KMS-11 (cell line): ENCODE data around the gene DENND1A.

Source experiments
- H2AFZ ChIP-seq: fragments of 200-600 bp; sonication (generic); 2 replicates; pipeline ENCODE4 v1.6.1; 2016; ENCODE audit warnings: antibody characterized with exemption, mixed run types, low read depth
- H3K27ac ChIP-seq: fragments of 200-600 bp; sonication (generic); 2 replicates; pipeline ENCODE4 v1.6.1; 2016; ENCODE audit warnings: mild to moderate bottlenecking, mixed run types
- H3K27me3 ChIP-seq: fragments of 200-600 bp; sonication (generic); 2 replicates; pipeline ENCODE4 v1.6.1; 2017; ENCODE audit warnings: mild to moderate bottlenecking, low read depth, mixed run types, moderate library complexity; ENCODE audit not compliant: insufficient read depth
- H3K36me3 ChIP-seq: fragments of 200-600 bp; sonication (generic); 2 replicates; pipeline ENCODE4 v1.6.1; 2017; ENCODE audit warnings: mild to moderate bottlenecking, mixed run types; ENCODE audit not compliant: insufficient read depth
- H3K4me1 ChIP-seq: fragments of 200-600 bp; sonication (generic); 2 replicates; pipeline ENCODE4 v1.6.1; 2016; ENCODE audit warnings: mild to moderate bottlenecking, low read depth, mixed run types; ENCODE audit not compliant: poor library complexity, severe bottlenecking
- H3K4me2 ChIP-seq: fragments of 200-600 bp; sonication (generic); 2 replicates; pipeline ENCODE4 v1.7.0; 2016; ENCODE audit warnings: mild to moderate bottlenecking, mixed run types
- H3K4me3 ChIP-seq: fragments of 200-600 bp; sonication (generic); IDR thresholded peaks from 2 replicates; pipeline ENCODE4 v1.6.1; 2017; ENCODE audit warnings: low read depth, low read length, mixed read lengths; ENCODE audit not compliant: insufficient read depth
- H3K79me2 ChIP-seq: fragments of 200-600 bp; sonication (generic); 2 replicates; pipeline ENCODE4 v1.6.1; 2016; ENCODE audit warnings: low read depth, mixed run types; ENCODE audit not compliant: insufficient read depth
- H3K9ac ChIP-seq: fragments of 200-600 bp; sonication (generic); 2 replicates; pipeline ENCODE4 v1.6.1; 2016; ENCODE audit warnings: mild to moderate bottlenecking, mixed run types
- H4K20me1 ChIP-seq: fragments of 200-600 bp; sonication (generic); 2 replicates; pipeline ENCODE4 v1.6.1; 2016; ENCODE audit warnings: mild to moderate bottlenecking, mixed run types; ENCODE audit not compliant: insufficient read depth
- TF ChIP-seq, protein P1 (sequence below): fragments of 200-600 bp; sonication (generic); conservative IDR thresholded peaks from 2 replicates; pipeline ENCODE4 v1.6.1; 2017; ENCODE audit warnings: low read depth, mild to moderate bottlenecking, antibody characterized with exemption, low read length, moderate library complexity, mixed read lengths

DENND1A gene

GRCh38 chr9:123552530-123552929 is 377.4 kb downstream of the DENND1A start:
- Histone ChIP-seq H3K27me3 (no peaks in the 10 kb centered on the region), H3K4me3 (no peak overlapping the region), H3K9ac (no peak overlapping the region), H3K4me1 (no peaks in the 10 kb centered on the region), H3K4me2 (no peak overlapping the region), H3K79me2 (no peaks in the 10 kb centered on the region), H4K20me1 (no peaks in the 10 kb centered on the region), H3K27ac (no peak overlapping the region), H3K36me3 (no peaks in the 10 kb centered on the region), H2AFZ (no peak overlapping the region)
- TF ChIP-seq, protein P1, sequence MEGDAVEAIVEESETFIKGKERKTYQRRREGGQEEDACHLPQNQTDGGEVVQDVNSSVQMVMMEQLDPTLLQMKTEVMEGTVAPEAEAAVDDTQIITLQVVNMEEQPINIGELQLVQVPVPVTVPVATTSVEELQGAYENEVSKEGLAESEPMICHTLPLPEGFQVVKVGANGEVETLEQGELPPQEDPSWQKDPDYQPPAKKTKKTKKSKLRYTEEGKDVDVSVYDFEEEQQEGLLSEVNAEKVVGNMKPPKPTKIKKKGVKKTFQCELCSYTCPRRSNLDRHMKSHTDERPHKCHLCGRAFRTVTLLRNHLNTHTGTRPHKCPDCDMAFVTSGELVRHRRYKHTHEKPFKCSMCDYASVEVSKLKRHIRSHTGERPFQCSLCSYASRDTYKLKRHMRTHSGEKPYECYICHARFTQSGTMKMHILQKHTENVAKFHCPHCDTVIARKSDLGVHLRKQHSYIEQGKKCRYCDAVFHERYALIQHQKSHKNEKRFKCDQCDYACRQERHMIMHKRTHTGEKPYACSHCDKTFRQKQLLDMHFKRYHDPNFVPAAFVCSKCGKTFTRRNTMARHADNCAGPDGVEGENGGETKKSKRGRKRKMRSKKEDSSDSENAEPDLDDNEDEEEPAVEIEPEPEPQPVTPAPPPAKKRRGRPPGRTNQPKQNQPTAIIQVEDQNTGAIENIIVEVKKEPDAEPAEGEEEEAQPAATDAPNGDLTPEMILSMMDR, result no peak

- H4K20me1 ChIP-seq, result no peaks in the 10 kb centered on the region
These were observed 378.2 kb downstream of the DENND1A start for GRCh38 chr9:123551734-123552133.

DNA sequence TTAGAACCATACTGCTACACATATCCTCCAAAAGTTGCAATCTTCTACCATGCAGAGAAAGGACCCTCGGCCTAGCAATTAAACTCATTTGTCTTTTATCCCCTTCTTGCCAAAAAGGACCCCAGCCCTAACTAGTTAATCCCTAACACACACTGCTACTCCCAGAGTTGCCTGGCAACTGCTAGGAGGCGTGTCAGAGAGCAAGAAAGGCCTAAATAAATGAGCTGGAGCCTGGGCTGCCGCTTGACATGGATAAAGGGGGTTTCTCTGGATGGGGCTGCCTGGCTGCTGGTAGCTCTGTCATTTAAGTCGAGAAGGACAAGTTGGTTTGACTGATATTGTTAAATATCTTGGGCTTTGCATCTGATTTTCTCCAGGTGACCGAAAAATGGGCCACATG is 379.1 kb downstream of the DENND1A start:
- no peak overlapping the region for H3K9ac ChIP-seq
- no peaks in the 10 kb centered on the region for H4K20me1 ChIP-seq
- H2AFZ ChIP-seq, result no peak overlapping the region
- no peaks in the 10 kb centered on the region for H3K79me2 ChIP-seq
- no peaks in the 10 kb centered on the region for H3K36me3 ChIP-seq
- TF ChIP-seq, protein P1, result no peak
- no peak overlapping the region for H3K4me2 ChIP-seq
- no peaks in the 10 kb centered on the region for H3K27me3 ChIP-seq
- H3K4me3 ChIP-seq, result no peak overlapping the region
- H3K27ac ChIP-seq, result no peak overlapping the region
- H3K4me1 ChIP-seq, result peaks cover 14% of the 10 kb centered on the region

More at GRCh38 chr9:123551734-123552133, 378.2 kb downstream of the DENND1A start:
- H2AFZ ChIP-seq, result no peak overlapping the region
- no peak overlapping the region for H3K9ac ChIP-seq
- TF ChIP-seq, protein P1, result no peak
- H3K4me2 ChIP-seq, result no peak overlapping the region
- no peaks in the 10 kb centered on the region for H3K36me3 ChIP-seq
- no peaks in the 10 kb centered on the region for H3K27me3 ChIP-seq
- no peak overlapping the region for H3K4me3 ChIP-seq
- H3K4me1 ChIP-seq, result peaks cover 5% of the 10 kb centered on the region
- no peak overlapping the region for H3K27ac ChIP-seq
- no peaks in the 10 kb centered on the region for H3K79me2 ChIP-seq

DNA sequence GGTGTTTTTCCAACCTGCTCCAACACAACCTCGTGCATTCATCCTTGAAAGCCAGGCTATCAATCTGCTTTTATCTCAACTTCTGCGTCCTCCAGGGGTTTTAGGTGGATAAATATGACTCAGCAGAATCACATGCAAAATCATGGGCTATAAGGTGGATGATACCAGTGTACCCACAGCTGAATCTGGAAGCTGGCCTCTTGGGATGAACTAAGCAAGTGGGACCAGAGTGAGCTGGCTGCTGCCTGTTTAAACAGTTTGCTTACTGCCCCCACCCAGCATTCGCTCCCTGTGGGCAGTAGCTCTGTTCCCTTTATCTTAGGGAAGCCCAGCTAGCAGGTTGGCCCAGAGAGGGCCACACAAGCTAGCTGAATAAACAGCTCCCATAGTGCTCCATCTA is 379.9 kb downstream of the DENND1A start:
- no peaks in the 10 kb centered on the region for H3K36me3 ChIP-seq
- TF ChIP-seq, protein P1, result no peak
- peaks cover 22% of the 10 kb centered on the region for H3K4me1 ChIP-seq
- H3K27me3 ChIP-seq, result no peaks in the 10 kb centered on the region
- no peak overlapping the region for H3K4me2 ChIP-seq
- no peak overlapping the region for H3K4me3 ChIP-seq
- H3K9ac ChIP-seq, result no peak overlapping the region
- H3K27ac ChIP-seq, result no peak overlapping the region
- H2AFZ ChIP-seq, result no peak overlapping the region
- no peaks in the 10 kb centered on the region for H4K20me1 ChIP-seq
- no peaks in the 10 kb centered on the region for H3K79me2 ChIP-seq
